GM12892 (cell line): ENCODE data around the gene LRP1-AS.
A peak's percentile ranks its signal among the peaks of the same experiment; 100 is the strongest.
"Not testable (repeated sequence)": the region's sequence is repeated elsewhere in the genome, so short reads cannot be mapped to it uniquely, and the experiment has no call there.

Experiments
- DNase-seq: peaks from one replicate; pipeline ENCODE4 v3.0.0; 2011; ENCODE audit not compliant: insufficient read length
- FAIRE-seq: peaks from 2 replicates; lab custom pipeline; 2011; peaks lifted over from hg19 to GRCh38; lab: Jason Lieb, UNC
- POLR2A ChIP-seq: IDR thresholded peaks from 2 replicates; pipeline ENCODE4 v1.6.1; 2011; ENCODE audit warnings: low read depth, low read length, control low read depth
- POLR2AphosphoS5 ChIP-seq: IDR thresholded peaks from 2 replicates; pipeline ENCODE4 v1.6.1; 2011; ENCODE audit warnings: low read depth, low read length, control low read depth
- TAF1 ChIP-seq: IDR thresholded peaks from 2 replicates; pipeline ENCODE4 v1.6.1; 2011; ENCODE audit warnings: low read depth, mild to moderate bottlenecking, control low read depth, low read length, borderline replicate concordance

Gene LRP1-AS

DNA sequence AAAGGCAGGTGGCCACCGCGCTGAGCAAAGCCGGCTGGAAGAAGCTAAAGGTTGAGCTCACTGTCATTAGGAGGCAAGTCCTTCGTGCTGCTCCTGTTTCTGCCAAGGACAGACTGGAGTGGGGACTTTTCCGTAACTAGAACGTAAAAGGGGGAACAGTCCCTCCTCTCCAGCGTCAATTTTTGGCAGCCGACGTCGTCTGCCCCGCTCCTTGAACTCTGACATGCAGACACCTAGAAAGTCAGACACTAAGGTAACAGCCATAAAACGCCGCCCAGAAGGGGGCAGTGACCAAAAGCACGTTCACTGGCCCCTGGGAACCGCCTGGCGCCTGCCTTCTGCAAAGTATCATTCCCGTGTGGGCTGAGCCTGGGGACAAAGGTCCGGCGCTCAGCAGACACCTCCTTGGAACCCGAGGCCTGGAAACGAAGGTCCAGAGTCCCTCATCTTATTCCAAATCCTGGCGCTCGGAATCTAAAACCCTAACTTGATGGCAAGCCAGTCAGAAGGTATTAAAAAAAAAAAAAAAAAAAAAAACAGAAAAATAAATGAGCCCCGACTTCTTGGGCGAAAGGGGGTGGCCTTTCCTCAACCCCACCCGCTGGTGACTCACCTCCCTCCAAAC, 20.2 kb downstream of the LRP1-AS start:
- DNase-seq (no peak), FAIRE-seq (peak; percentile 46)
- TF ChIP-seq POLR2AphosphoS5 = no peak
- TF ChIP-seq TAF1 = no peak
- no peak for TF ChIP-seq POLR2A

DNA sequence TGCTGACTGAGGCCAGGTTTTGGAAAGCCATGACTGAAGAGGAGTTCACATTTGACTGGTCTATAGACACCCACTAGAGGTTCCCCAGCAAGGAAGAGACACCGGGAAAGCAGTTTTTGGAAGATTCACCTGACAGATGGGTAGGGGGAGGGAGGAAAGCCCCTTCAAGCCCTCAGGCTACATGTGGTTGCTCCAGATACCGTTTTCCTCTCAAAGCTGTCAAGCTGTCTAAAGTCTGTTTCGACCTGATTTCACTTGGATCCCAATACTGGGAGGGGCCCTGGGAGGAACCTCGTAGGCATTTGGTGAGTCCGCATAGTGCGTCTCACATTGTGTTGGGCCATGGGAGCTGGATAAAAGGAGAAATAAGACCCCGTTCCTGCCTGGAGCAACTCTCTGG, 20.9 kb downstream of the LRP1-AS start:
- TF ChIP-seq TAF1 (no peak), POLR2A (no peak), POLR2AphosphoS5 (no peak)
- FAIRE-seq = no peak
- DNase-seq = no peak

DNA sequence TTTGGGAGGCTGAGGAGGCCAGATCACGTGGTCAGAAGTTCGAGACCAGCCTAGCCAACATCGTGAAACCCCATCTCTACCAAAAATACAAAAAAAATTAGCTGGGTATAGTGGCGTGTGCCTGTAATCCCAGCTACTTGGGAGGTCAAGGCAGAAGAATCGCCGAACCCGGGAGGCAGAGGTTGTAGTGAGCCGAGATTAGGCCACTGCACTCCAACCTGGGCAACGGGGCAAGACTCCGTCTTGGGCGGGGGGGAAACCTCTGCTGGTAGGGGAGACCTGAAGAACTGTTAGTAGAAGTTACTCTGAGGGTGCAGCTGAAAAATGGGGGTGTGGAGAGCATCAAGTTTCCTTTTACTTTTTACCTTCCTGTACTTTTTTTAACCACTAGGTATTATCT, 21.4 kb downstream of the LRP1-AS start:
- DNase-seq (no peak), FAIRE-seq (no peak)
- no peak for TF ChIP-seq POLR2AphosphoS5
- no peak for TF ChIP-seq TAF1
- no peak for TF ChIP-seq POLR2A

- peak; percentile 50 for DNase-seq
- TF ChIP-seq POLR2AphosphoS5 = no peak
- no peak for TF ChIP-seq TAF1
- no peak for TF ChIP-seq POLR2A
- FAIRE-seq = peak; percentile 78
These were observed 23.1 kb downstream of the LRP1-AS start for GRCh38 chr12:57124261-57124877.

GRCh38 chr12:57123813-57124212, 23.6 kb downstream of the LRP1-AS start:
- FAIRE-seq (no peak), DNase-seq (no peak)
- TF ChIP-seq POLR2A (no peak), POLR2AphosphoS5 (no peak), TAF1 (no peak)

DNA sequence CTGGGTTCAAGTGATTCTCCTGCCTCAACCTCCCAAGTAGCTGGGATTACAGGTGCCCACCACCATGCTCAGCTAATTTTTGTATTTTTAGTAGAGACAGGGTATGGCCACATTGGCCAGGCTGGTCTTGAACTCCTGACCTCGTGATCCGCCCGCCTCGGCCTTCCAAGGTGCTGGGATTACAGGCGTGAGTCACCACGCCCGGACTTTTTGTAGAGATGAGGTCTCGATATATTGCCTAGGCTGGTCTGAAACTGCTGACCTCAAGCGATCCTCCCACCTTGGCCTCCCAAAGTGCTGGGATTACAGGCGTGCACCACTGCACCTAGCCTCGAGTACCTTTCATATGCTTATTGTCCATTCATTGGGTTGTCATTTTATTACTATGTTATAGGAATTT, 26.7 kb downstream of the LRP1-AS start:
- not testable (repeated sequence) for FAIRE-seq, DNase-seq

GRCh38 chr12:57119294-57120085, 27.9 kb downstream of the LRP1-AS start:
- FAIRE-seq = no peak
- TF ChIP-seq POLR2A (no peak), POLR2AphosphoS5 (no peak), TAF1 (no peak)

DNA sequence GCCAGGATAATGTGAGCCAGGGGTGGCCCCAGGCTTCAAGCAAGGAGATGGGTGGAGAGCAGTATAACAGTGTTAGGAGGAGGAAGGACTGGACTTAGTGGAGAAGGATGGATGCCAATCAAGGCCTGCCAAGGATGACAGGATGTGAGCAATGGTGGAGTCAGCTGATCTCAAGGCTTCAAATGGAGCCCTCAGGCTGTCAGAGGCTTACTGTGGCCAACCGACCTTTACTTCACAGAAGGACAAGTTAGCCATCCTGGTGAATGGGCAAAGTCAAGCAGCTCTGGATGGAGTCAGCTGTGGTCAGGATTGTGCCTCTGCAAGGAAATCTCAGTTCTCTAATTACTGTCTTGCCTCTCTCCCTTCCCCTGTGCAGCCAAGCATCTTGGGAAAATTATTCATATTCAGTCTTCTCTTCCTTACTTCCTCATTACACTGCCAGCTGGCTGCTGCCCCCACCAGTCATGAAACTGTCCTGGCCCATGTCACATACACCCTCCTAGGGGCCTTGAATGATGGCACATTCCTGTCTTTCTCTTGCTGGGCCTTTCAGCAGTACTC, 28.6 kb downstream of the LRP1-AS start:
- FAIRE-seq (no peak), DNase-seq (no peak)

More at GRCh38 chr12:57119294-57120085, 27.9 kb downstream of the LRP1-AS start:
- no peak for DNase-seq

GRCh38 chr12:57116580-57117281, 30.7 kb downstream of the LRP1-AS start:
- TF ChIP-seq POLR2AphosphoS5 (no peak), TAF1 (no peak), POLR2A (no peak)
- FAIRE-seq (no peak), DNase-seq (no peak)

More for the DNA sequence above, 28.6 kb downstream of the LRP1-AS start:
- TF ChIP-seq TAF1 = no peak
- no peak for TF ChIP-seq POLR2AphosphoS5
- TF ChIP-seq POLR2A = no peak

DNA sequence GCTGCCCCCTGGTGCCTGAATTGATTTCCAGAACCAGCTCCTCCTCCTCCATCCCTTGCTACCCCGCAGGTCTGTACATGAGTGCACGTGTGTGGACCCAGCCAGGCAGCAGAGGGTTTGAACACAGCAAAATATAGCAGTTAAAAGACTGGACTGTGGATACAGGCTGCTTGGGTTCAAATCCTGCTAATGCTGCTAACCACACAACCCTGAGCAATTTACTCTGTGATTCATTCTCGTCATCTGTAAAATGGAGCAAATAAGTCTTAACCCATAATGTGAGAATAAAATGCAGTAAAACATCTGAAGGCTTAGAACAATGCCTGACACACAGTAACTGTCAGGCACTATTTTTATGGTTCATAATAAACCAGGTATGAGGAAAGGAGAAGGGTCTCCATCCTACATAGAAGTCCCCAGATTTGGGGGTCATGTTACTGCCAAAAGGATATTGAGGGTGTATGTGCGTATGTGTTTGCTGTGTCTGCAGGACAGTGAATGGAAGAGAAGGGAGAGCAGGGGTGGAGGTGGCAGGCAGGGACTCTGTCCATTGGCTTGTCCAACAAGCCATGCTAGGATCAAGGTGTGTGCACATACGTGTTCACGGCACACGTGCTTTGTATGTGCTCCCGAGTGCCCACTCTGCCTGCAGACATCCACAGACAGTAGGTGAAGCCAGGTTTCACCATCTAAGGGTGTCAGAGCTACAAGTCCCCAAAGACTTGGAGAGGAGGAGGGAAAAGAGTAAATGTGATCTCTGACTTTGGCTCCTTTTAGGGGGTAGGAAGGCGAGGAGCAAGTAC, 34.7 kb downstream of the LRP1-AS start:
- peak; percentile 81 for FAIRE-seq
- peak; percentile 80 for DNase-seq
- TF ChIP-seq TAF1 = no peak
- no peak for TF ChIP-seq POLR2AphosphoS5
- TF ChIP-seq POLR2A = no peak
